ENCODE measurements around the gene HMCES. TPM values are rescaled to one million over a fixed set of nuclear protein-coding genes. Genes with fewer than 3 reads are reported as not detected.

The HMCES gene
- total and polyA plus RNA-seq, 4 donors = 13.7 to 18.2 (median 15.3) TPM

GRCh38 chr3:129315223-129315997 is 36.7 kb downstream of the HMCES start:
- no peak for DNase-seq (ENCODE audit: low spot score)
- no peaks in the 10 kb centered on the region for H3K9me3 ChIP-seq (ENCODE audit: control insufficient read depth in 4 of 4, low read length in 3 of 4)
- under 1% methylated on average over 80 of the region's 80 CpGs for WGBS
- H3K36me3 ChIP-seq (ENCODE audit: control insufficient read depth in 4 of 4, insufficient read depth in 3 of 4, low read depth in 1 of 4, low read length in 3 of 4) = no peaks in the 10 kb centered on the region
- peak overlapping the region; percentile 32 to 82 for H3K9ac ChIP-seq (ENCODE audit: low read depth in 1 of 2, low read length in 2 of 2)
- H3K4me3 ChIP-seq (ENCODE audit: low read depth in 1 of 3, low read length in 3 of 3) = peak overlapping the region; percentile 75 to 88 (median 82)
- H3K27me3 ChIP-seq (ENCODE audit: control insufficient read depth in 4 of 4, insufficient read depth in 4 of 4, low read length in 3 of 4) = no peaks in the 10 kb centered on the region
- TF ChIP-seq JUND (IDR thresholded peaks at IDR 0.05) = no peak
- TF ChIP-seq HNF4G (IDR thresholded peaks at IDR 0.05) = no peak
- TF ChIP-seq ZBTB33 (IDR thresholded peaks at IDR 0.05) = no peak
- no peak for TF ChIP-seq REST (IDR thresholded peaks at IDR 0.05)
- TF ChIP-seq CTCF (IDR thresholded peaks at IDR 0.05; ENCODE audit: low read depth, low read length, missing input control) = no peak
- peak overlapping the region; percentile 75 to 77 for H3K27ac ChIP-seq (ENCODE audit: low read depth in 1 of 2, low read length in 2 of 2)
- peaks cover 9 to 22% (median 19%) of the 10 kb centered on the region in 4 donors for H3K4me1 ChIP-seq (ENCODE audit: control insufficient read depth in 4 of 4, insufficient read depth in 4 of 4, low read length in 3 of 4)

DNA sequence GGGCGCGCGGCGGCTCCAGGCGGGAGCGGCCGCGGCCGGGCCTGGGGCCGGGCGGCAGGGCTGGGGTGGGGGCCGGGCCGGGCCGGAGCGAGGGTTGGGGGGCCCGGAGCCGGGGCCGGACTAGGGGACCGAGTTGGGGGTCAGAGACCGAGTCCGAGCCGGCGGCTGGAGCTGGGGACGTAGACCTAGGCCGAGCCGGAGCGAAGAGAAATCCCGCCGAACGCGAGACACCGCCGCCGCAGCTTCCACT is 37.3 kb downstream of the HMCES start:
- no peaks in the 10 kb centered on the region for H3K27me3 ChIP-seq (ENCODE audit: control insufficient read depth in 4 of 4, insufficient read depth in 4 of 4, low read length in 3 of 4)

More for the DNA sequence above, 37.3 kb downstream of the HMCES start:
- H3K4me1 ChIP-seq (ENCODE audit: control insufficient read depth in 4 of 4, insufficient read depth in 4 of 4, low read length in 3 of 4) = peaks cover 9 to 22% (median 19%) of the 10 kb centered on the region in 4 donors
- no peak overlapping the region for H3K9ac ChIP-seq (ENCODE audit: low read depth in 1 of 2, low read length in 2 of 2)
- no peak for DNase-seq (ENCODE audit: low spot score)
- under 1% methylated on average over 34 of the region's 34 CpGs for WGBS
- H3K4me3 ChIP-seq (ENCODE audit: low read depth in 1 of 3, low read length in 3 of 3) = peak overlapping the region; percentile 69 to 88 (median 76)
- H3K36me3 ChIP-seq (ENCODE audit: control insufficient read depth in 4 of 4, insufficient read depth in 3 of 4, low read depth in 1 of 4, low read length in 3 of 4) = no peaks in the 10 kb centered on the region
- H3K9me3 ChIP-seq (ENCODE audit: control insufficient read depth in 4 of 4, low read length in 3 of 4) = no peaks in the 10 kb centered on the region
- H3K27ac ChIP-seq (ENCODE audit: low read depth in 1 of 2, low read length in 2 of 2) = peak overlapping the region; percentile 77 to 78
- TF ChIP-seq YY1 (IDR thresholded peaks at IDR 0.05) = no peak
- TF ChIP-seq ZBTB33 (IDR thresholded peaks at IDR 0.05) = no peak
- no peak for TF ChIP-seq FOXA1 (IDR thresholded peaks at IDR 0.05)
- TF ChIP-seq SP1 (IDR thresholded peaks at IDR 0.05) = no peak
- TF ChIP-seq, protein P1, sequence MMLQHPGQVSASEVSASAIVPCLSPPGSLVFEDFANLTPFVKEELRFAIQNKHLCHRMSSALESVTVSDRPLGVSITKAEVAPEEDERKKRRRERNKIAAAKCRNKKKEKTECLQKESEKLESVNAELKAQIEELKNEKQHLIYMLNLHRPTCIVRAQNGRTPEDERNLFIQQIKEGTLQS (IDR thresholded peaks at IDR 0.05) = no peak
- no peak for TF ChIP-seq HNF4A (conservative IDR thresholded peaks at IDR 0.05)
- TF ChIP-seq GABPA (IDR thresholded peaks at IDR 0.05 in 1 of 2, conservative IDR thresholded peaks at IDR 0.05 in 1 of 2) = no peak
- no peak for TF ChIP-seq NR2F2 (IDR thresholded peaks at IDR 0.05)
- no peak for TF ChIP-seq TAF1 (conservative IDR thresholded peaks at IDR 0.05)
- no peak for TF ChIP-seq MAX (IDR thresholded peaks at IDR 0.05)
- no peak for TF ChIP-seq EGR1 (IDR thresholded peaks at IDR 0.05; ENCODE audit: low read depth in 2 of 2)
- TF ChIP-seq JUND (IDR thresholded peaks at IDR 0.05) = no peak
- no peak for TF ChIP-seq HNF4G (IDR thresholded peaks at IDR 0.05)
- TF ChIP-seq RAD21 (IDR thresholded peaks at IDR 0.05) = no peak
